ENCODE data around the gene C11orf42. TPM values are rescaled to one million over a fixed set of nuclear protein-coding genes. Genes with fewer than 3 reads are reported as not detected.

The C11orf42 gene
- total RNA-seq, 1 experiment from 2014 or later, result not detected

- H3K27me3 Mint-ChIP-seq (ENCODE audit: insufficient read depth, unreplicated experiment), result peaks cover 5% of the 10 kb centered on the region
Observed at GRCh38 chr11:6200975-6201374, 4.4 kb upstream of the C11orf42 start.

GRCh38 chr11:6201481-6201880 lies 3.9 kb upstream of the C11orf42 start:
- Mint-ChIP-seq H3K27ac (ENCODE audit: unreplicated experiment) (no peak overlapping the region), H3K4me1 (ENCODE audit: low read depth, unreplicated experiment) (no peaks in the 10 kb centered on the region), H3K9me3 (ENCODE audit: unreplicated experiment) (no peaks in the 10 kb centered on the region), H3K4me3 (ENCODE audit: unreplicated experiment) (no peak overlapping the region), H3K36me3 (ENCODE audit: insufficient read depth, unreplicated experiment) (no peaks in the 10 kb centered on the region), H3K27me3 (ENCODE audit: insufficient read depth, unreplicated experiment) (peaks cover under 1% of the 10 kb centered on the region)
- Histone ChIP-seq H3K4me3 (ENCODE audit: low read depth, low read length) (no peak overlapping the region), H3K36me3 (ENCODE audit: control insufficient read depth, insufficient read depth, low read length) (peaks cover 5% of the 10 kb centered on the region; the same call in 1 of the 2 replicates), H3K27me3 (replicated peaks; ENCODE audit: control insufficient read depth, insufficient read depth, low read length) (no peaks in the 10 kb centered on the region), H3K4me1 (no peaks in the 10 kb centered on the region), H3K9me3 (no peaks in the 10 kb centered on the region)
- BruUV-seq (replicated peaks), result no TSS peak
- no peak for DNase-seq
- POLR2A ChIA-PET, result no interaction called here
- TF ChIP-seq, protein P1, sequence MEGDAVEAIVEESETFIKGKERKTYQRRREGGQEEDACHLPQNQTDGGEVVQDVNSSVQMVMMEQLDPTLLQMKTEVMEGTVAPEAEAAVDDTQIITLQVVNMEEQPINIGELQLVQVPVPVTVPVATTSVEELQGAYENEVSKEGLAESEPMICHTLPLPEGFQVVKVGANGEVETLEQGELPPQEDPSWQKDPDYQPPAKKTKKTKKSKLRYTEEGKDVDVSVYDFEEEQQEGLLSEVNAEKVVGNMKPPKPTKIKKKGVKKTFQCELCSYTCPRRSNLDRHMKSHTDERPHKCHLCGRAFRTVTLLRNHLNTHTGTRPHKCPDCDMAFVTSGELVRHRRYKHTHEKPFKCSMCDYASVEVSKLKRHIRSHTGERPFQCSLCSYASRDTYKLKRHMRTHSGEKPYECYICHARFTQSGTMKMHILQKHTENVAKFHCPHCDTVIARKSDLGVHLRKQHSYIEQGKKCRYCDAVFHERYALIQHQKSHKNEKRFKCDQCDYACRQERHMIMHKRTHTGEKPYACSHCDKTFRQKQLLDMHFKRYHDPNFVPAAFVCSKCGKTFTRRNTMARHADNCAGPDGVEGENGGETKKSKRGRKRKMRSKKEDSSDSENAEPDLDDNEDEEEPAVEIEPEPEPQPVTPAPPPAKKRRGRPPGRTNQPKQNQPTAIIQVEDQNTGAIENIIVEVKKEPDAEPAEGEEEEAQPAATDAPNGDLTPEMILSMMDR (IDR thresholded peaks at IDR 0.05; ENCODE audit: insufficient read depth in 1 of 2, low read depth in 1 of 2, low read length in 1 of 2, severe bottlenecking in 1 of 2, unreplicated experiment in 1 of 2), result no peak
- CTCF ChIA-PET, result no interaction called here
- intact Hi-C loops (cut with micrococcal nuclease; ENCODE audit: unreplicated experiment), result no loop called here

More at GRCh38 chr11:6200975-6201374, 4.4 kb upstream of the C11orf42 start:
- no peak for DNase-seq
- intact Hi-C loops (cut with micrococcal nuclease; ENCODE audit: unreplicated experiment), result no loop called here
- Histone ChIP-seq H3K4me1 (no peaks in the 10 kb centered on the region), H3K4me3 (ENCODE audit: low read depth, low read length) (no peak overlapping the region), H3K27me3 (replicated peaks; ENCODE audit: control insufficient read depth, insufficient read depth, low read length) (no peaks in the 10 kb centered on the region), H3K36me3 (ENCODE audit: control insufficient read depth, insufficient read depth, low read length) (peaks cover 5% of the 10 kb centered on the region; the same call in 1 of the 2 replicates), H3K9me3 (no peaks in the 10 kb centered on the region)
- no TSS peak for BruUV-seq (replicated peaks)
- Mint-ChIP-seq H3K27ac (ENCODE audit: unreplicated experiment) (no peak overlapping the region), H3K36me3 (ENCODE audit: insufficient read depth, unreplicated experiment) (no peaks in the 10 kb centered on the region), H3K4me3 (ENCODE audit: unreplicated experiment) (no peak overlapping the region), H3K9me3 (ENCODE audit: unreplicated experiment) (no peaks in the 10 kb centered on the region), H3K4me1 (ENCODE audit: low read depth, unreplicated experiment) (no peaks in the 10 kb centered on the region)
- CTCF ChIA-PET, result no interaction called here
- TF ChIP-seq, protein P1 (IDR thresholded peaks at IDR 0.05; ENCODE audit: insufficient read depth in 1 of 2, low read depth in 1 of 2, low read length in 1 of 2, severe bottlenecking in 1 of 2, unreplicated experiment in 1 of 2), result no peak
- POLR2A ChIA-PET, result no interaction called here

DNA sequence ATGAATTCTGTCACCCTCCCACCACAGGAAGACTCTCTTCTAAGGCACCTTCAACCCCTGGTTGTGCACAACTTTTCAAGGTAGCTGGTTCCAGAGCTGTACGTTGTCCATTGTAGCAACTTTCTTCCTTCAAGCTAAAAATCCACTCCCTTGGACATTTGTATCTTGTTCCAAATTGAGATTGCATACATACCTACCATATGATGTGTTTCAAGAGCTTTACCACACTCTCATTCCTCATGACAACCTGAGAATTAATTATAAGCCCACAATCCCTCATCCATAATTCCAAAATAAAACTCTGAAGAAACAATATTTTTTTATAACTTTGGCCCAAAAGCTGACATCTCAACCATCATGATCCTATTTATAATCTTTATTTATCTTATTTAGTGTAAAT lies 3.3 kb upstream of the C11orf42 start:
- H3K4me1 Mint-ChIP-seq (ENCODE audit: low read depth, unreplicated experiment), result no peaks in the 10 kb centered on the region
- H3K36me3 Mint-ChIP-seq (ENCODE audit: insufficient read depth, unreplicated experiment), result no peaks in the 10 kb centered on the region
- no peaks in the 10 kb centered on the region for H3K27me3 Mint-ChIP-seq (ENCODE audit: insufficient read depth, unreplicated experiment)
- no peaks in the 10 kb centered on the region for H3K9me3 Mint-ChIP-seq (ENCODE audit: unreplicated experiment)
- no peak overlapping the region for H3K4me3 Mint-ChIP-seq (ENCODE audit: unreplicated experiment)
- no peak for DNase-seq
- TF ChIP-seq, protein P1 (IDR thresholded peaks at IDR 0.05; ENCODE audit: insufficient read depth in 1 of 2, low read depth in 1 of 2, low read length in 1 of 2, severe bottlenecking in 1 of 2, unreplicated experiment in 1 of 2), result no peak
- no peak overlapping the region for H3K27ac Mint-ChIP-seq (ENCODE audit: unreplicated experiment)
- intact Hi-C loops (cut with micrococcal nuclease; ENCODE audit: unreplicated experiment), result no loop called here
- H3K4me3 ChIP-seq (ENCODE audit: low read depth, low read length), result no peak overlapping the region
- no peaks in the 10 kb centered on the region for H3K27me3 ChIP-seq (replicated peaks; ENCODE audit: control insufficient read depth, insufficient read depth, low read length)
- peaks cover 5% of the 10 kb centered on the region; the same call in 1 of the 2 replicates for H3K36me3 ChIP-seq (ENCODE audit: control insufficient read depth, insufficient read depth, low read length)
- CTCF ChIA-PET, result no interaction called here
- H3K9me3 ChIP-seq, result no peaks in the 10 kb centered on the region
- no peaks in the 10 kb centered on the region for H3K4me1 ChIP-seq
- BruUV-seq (replicated peaks), result no TSS peak
- POLR2A ChIA-PET, result no interaction called here

Data from Caco-2 (cell line).